Lower leg skin (tissue), 3 donors: ENCODE results near the gene TM7SF3.

Source experiments
- CTCF ChIP-seq, 3 donors: fragments of 450-650 bp; IDR thresholded peaks; one replicate each; pipeline ENCODE4 v1.5.1; 2016; ENCODE audit warnings: antibody characterized with exemption in 3 of 3, mild to moderate bottlenecking in 3 of 3, moderate library complexity in 2 of 3
- POLR2A ChIP-seq, 2 donors: fragments of 450-650 bp; IDR thresholded peaks; one replicate each; pipeline ENCODE4 v1.6.1; 2016 to 2017; ENCODE audit warnings: antibody characterized with exemption in 2 of 2, mild to moderate bottlenecking in 1 of 2, moderate library complexity in 1 of 2

- no peak for TF ChIP-seq CTCF (IDR thresholded peaks at IDR 0.05)
- TF ChIP-seq POLR2A (IDR thresholded peaks at IDR 0.05) = no peak
Observed at GRCh38 chr12:26979733-26980132, 34.5 kb downstream of the TM7SF3 start.
